Measurements from ENCODE around the gene GTPBP2.

The GTPBP2 gene

GRCh38 chr6:43575105-43575771 is 53.8 kb downstream of the GTPBP2 start:
- peak; percentile 61 to 75 for DNase-seq

GRCh38 chr6:43572015-43572414 is 57.0 kb downstream of the GTPBP2 start:
- DNase-seq: no peak

- DNase-seq: no peak
These were observed 58.1 kb downstream of the GTPBP2 start for GRCh38 chr6:43570876-43571441.
